GM21360 (cell line): ENCODE measurements around the gene MRPL24.

Experiments
- ATAC-seq: cut with Tn5 transposase; IDR thresholded peaks from one replicate; pipeline ENCODE4 v1.9.1; 2021; ENCODE audit warnings: mild to moderate bottlenecking, moderate library complexity; ENCODE audit not compliant: unreplicated experiment

Gene MRPL24

DNA sequence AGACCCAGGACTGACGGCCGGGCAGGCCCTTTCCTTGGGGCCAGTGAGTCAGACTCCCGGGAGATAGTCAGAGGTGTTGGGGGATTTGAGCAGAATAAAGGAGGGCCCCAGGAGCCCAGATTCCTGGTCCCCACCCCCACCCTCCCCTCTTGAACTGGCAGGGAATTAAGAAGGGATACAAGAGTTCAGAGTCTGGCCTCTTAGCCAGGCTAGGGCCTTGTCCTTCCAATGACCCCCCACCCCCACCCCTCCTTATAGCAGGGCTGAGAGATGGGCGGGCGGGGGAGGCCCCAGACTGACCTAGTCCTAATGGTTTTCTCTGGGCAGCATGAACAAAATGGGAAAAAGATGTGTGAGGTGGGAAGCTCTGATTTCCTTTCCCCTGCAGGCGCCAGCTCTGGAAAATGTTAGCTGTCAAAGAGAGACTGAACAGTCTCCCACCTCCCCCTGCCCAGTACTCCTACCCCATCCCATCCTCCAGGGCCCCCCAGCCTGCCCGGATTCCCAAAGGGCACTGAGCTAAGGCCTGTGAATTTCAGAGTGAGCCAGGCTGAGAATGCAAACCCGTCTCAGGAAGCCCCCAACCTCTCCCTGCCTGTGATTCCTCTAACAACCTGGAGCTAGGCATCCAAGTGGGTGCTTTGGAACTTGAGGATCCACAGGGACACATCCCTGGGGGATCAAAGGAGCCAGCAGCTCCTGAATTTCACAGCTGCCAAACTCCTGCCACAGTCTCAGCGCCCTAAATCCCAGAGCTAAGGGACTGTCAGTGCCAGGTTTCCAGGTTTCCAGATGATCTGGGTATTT lies 29.7 kb downstream of the MRPL24 start:
- ATAC-seq = no peak

- ATAC-seq = no peak
Measured at GRCh38 chr1:156709757-156710489, 31.0 kb downstream of the MRPL24 start.

GRCh38 chr1:156709031-156709430 lies 31.9 kb downstream of the MRPL24 start:
- ATAC-seq = no peak

DNA sequence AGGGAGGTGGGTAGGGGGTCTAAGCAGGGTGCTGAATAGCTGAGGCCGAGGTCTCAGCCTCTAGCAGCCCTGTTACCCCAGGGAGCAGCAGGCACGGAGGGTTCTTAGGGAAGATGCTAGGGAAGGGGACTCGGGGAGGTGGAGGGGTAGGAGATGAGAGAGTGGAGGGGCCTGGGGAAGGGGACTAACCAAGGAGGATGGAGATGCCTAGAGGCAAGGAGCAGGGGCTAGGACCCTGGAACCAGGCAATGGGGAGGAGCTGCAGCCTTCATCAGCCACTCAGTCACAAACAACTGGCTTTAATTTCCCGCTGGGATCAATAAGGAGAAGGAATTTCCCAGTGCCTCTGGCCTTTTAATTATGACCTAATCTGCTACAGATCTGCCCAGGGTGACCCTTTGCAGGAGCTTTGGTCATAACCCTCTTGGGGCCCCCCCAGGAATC lies 32.6 kb downstream of the MRPL24 start:
- no peak for ATAC-seq

GRCh38 chr1:156707417-156708217 lies 33.3 kb downstream of the MRPL24 start:
- ATAC-seq = no peak

- no peak for ATAC-seq
Measured at GRCh38 chr1:156706657-156707416, 34.1 kb downstream of the MRPL24 start.

DNA sequence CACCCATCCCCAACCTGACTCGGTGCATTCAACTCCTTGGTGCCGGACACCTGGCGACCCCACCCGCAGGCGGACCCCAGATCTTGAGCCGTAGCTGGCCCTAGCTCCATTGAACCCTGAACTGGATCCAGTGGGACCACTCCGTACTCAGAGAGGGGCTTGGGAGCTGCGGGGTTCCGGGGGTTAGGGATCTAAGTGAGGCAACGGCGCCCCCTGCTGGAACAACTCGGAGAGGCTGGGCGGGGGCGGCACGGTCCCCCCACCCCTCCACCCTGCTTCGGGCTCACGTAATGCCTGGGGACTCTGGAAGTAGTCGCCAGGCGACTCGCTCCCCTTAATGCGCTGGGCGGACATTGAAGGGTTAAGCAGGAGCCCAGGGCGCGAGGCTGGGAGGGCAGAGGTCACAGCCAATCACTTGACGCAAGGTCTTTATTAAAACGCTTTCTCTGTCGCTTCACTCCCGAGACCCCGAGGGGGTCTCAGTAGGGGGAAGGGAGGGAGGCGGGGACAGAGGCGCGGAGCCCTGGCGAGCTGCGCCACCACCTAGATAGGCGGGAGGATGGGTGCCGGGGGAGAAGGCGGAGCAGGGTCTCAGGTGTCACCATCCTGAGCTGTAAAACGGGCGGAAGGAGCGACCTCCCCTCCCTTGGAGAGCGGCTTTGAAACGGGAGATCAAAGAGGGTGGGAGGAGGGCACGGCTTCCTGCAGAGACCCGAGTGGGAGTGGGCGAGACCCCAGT lies 34.8 kb downstream of the MRPL24 start:
- no peak for ATAC-seq

DNA sequence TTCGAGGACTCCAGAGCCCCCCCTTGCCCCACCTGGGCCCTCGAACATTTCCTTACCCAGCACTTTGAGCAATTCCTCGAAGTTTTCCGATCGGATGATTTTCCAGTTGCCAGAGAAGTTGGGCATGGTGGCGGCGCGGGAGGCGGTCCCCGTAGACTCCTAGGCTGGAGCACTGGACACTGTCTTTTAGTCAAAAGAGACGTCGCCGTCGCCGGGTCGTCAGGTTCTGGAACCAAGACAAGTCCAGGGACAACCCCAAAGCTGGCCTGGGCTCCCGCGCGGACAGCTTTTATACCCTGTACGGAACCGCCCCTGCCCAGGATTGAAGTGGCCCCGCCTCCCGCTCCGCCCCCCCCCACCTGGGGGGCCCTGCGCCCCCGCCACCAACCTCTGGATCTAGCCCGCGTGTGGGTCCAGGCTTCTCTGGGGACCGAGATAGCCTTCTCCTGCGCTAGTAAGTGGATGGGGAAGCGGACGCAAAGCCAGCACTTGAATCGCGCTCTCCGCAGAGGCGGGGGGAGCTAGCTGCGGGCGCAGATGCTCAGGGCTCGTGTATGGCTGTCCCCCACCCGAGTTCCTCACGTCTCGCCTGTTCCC lies 35.5 kb downstream of the MRPL24 start, which contains the start of gene CRABP2:
CRABP2 (minus strand) TSS at position 263 of the 597 bp plus-strand sequence; CDS start at position 126, 137 bp downstream.
- ATAC-seq = no peak

DNA sequence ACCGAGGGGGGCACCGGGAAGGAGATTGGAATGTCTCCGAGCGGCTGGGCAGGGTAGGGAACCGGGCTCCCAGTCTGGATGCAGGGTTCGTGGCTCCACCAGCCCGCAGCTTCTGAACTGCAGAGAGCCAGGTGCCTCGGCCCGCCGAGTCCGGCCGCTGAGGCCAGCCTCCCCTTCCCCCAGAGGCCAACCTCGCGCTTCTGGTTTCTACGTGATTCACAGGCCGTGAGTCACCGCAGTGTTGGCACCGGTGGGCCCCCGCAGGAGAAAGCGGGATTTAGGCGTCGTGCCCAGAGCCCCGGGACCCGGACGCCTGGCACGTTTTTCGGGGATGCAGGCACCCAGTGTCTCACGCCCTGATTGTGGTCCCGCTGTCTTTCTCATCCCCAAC lies 36.0 kb downstream of the MRPL24 start:
- ATAC-seq = no peak

DNA sequence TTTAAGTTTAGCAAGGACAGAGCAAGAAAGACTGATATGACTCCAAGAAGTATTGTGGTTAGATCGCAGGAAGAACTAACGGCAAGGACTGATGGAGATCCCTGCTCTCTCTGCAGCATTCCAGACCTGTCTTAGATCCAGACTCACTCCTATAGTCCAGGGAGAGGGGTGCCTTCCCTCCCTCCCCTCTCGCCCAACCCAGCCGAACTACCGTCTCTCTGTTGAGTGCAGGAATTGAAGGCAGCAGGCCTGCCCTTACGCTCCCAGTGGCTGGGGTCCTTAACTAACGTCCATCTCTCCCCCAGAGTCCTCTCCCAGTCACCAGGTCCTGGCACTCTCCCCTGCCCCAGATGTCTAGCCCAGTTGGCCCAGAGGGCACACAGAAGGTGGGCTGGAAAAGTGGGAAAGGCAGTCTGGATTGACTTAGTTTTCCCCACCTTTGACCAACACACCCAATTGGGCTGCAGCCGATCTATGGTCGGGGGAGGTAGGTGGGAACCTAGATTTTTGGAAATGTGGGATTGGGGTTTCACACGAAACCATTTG lies 36.6 kb downstream of the MRPL24 start:
- ATAC-seq = no peak

DNA sequence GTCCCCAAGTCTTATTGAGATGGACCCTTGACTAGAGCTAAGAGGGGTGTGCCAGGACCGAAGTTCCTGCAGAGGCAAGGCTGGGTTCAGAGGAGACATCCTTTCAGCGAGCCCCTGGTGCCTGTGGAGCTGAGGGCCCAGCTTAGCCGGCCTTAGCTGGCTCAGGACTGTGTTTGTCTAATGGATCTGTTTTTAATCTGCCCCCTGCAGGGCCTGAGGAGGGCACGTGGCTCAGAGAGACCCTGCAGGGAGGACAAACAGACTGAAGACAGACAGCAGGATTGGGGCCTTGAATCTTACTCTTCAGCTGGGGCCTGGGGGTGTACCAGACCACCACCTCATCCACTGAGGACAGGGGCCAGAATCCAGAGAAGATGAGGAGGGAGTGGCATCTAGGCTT lies 37.1 kb downstream of the MRPL24 start:
- ATAC-seq = no peak

- ATAC-seq = no peak
Measured at GRCh38 chr1:156703336-156703735, 37.6 kb downstream of the MRPL24 start.

GRCh38 chr1:156700736-156701531 lies 40.0 kb downstream of the MRPL24 start:
- ATAC-seq = no peak

GRCh38 chr1:156698995-156699394 lies 41.9 kb downstream of the MRPL24 start:
- no peak for ATAC-seq

DNA sequence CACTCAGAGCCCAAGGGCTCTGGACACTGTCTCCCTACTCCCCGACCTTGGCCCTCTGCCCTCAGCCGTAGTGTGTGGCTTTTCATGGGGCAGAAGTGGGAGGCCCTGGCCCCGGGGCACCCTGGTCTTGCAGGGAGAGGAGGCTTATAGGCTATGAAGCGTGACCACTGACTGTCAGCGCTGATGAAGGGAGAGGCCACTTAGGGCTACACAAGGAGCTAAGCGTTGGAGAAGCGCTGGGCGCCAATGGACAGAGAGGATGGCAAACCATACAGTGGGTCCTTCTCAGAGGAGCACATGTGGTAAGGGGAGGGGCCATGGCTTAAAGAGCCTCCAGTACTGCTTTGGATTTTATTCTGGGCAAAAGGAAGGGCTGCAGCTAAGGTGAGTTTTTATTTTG lies 43.4 kb downstream of the MRPL24 start:
- no peak for ATAC-seq

DNA sequence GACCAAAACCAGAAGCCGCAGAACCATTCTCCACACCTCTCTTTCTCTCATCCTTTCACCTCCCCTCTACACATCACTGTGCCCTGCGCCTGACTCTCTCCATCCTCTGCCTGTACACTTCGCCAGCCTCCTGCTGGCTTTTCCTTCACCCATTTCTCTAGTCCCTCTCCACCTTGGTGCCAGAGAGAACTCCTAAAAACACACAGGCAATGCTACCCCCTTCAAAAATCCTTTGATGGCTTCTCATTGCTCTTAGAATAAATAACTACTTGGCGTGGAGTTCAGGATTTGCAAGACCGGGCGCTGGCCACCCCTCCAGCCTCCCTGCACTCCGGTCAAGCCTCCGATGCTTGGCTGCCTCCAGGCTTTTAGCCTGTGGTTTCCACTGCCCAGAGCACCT lies 44.1 kb downstream of the MRPL24 start:
- no peak for ATAC-seq

GRCh38 chr1:156694690-156694962 lies 46.3 kb downstream of the MRPL24 start:
- ATAC-seq = no peak

- no peak for ATAC-seq
Measured at GRCh38 chr1:156693848-156694689, 46.8 kb downstream of the MRPL24 start.
